K562 (cell line): Measurements from ENCODE around the gene DPM2. TPM values are rescaled to one million over a fixed set of nuclear protein-coding genes. Genes with fewer than 3 reads are reported as not detected.
A peak's percentile ranks its signal among the peaks of the same experiment; 100 is the strongest.

Experiments
- ATAC-seq: fragments of 200-7000 bp; cut with Tn5 transposase; 3 replicates; pipeline ENCODE4 v1.9.1; 2020; ENCODE audit warnings: moderate library complexity
- BruUV-seq: library from RNA; stranded (reverse); fragments of 400-500 nt; replicated peaks from 2 replicates; lab custom pipeline; 2021; lab: Mats Ljungman, UMichigan
- CTCF ChIA-PET: fragments of 300-600 bp; formaldehyde crosslinking; extraction: SDS; loops from one replicate; lab custom pipeline; 2021; ENCODE audit warnings: low intra/inter-chr PET ratio; lab: Yijun Ruan, JAX
- POLR2A ChIA-PET: fragments of 300-600, 350-650 bp; sonication (Branson Sonifier 250); formaldehyde crosslinking; extraction: SDS; loops from one replicate; lab custom pipeline; 2021; ENCODE audit warnings: antibody characterized with exemption, inconsistent platforms; lab: Yijun Ruan, JAX
- DNase-seq, 4 experiments: peaks; one replicate each; pipeline versions ENCODE4 v3.0.0 to v3.0.0-alpha.2; 2011 to 2018; ENCODE audit warnings: low spot score in 3 of 4, mixed read lengths in 3 of 4; ENCODE audit errors: extremely low read depth in 1 of 4
- FAIRE-seq: peaks from 2 replicates; lab custom pipeline; 2011; peaks lifted over from hg19 to GRCh38; lab: Jason Lieb, UNC
- H2AFZ ChIP-seq: 2 replicates; pipeline ENCODE4 v1.6.0; 2011; ENCODE audit warnings: low read depth, low read length, control low read depth, inconsistent platforms
- H3K27ac ChIP-seq: fragments of 200-600 bp; 3 replicates; pipeline ENCODE4 v1.8.0; 2011; ENCODE audit warnings: low read depth, mild to moderate bottlenecking, control low read depth, inconsistent platforms, low read length, moderate library complexity, mixed read lengths; ENCODE audit errors: extremely low read depth
- H3K27me3 ChIP-seq, 2 experiments: fragments of 300-600 bp in 1 of 2; 2 replicates in 1 of 2; 3 replicates in 1 of 2; pipeline versions ENCODE4 v1.6.0 to v1.8.0; 2011; ENCODE audit warnings: inconsistent platforms in 2 of 2, low read length in 2 of 2, mild to moderate bottlenecking in 1 of 2, mixed read lengths in 1 of 2, moderate library complexity in 1 of 2; ENCODE audit not compliant: control insufficient read depth in 2 of 2, insufficient read depth in 2 of 2
- H3K36me3 ChIP-seq: fragments of 300-600 bp; 3 replicates; pipeline ENCODE4 v1.8.0; 2011; ENCODE audit warnings: mild to moderate bottlenecking, low read length, inconsistent platforms; ENCODE audit not compliant: control insufficient read depth, insufficient read depth
- H3K4me1 ChIP-seq, 2 experiments: fragments of 200-600 bp in 1 of 2; replicated peaks in 1 of 2; 2 replicates in 1 of 2; 3 replicates in 1 of 2; pipeline versions ENCODE4 v1.5.1 to v1.8.0; 2011; ENCODE audit warnings: inconsistent platforms in 2 of 2, low read length in 2 of 2, mild to moderate bottlenecking in 1 of 2, mixed read lengths in 1 of 2, moderate library complexity in 1 of 2; ENCODE audit not compliant: control insufficient read depth in 2 of 2, insufficient read depth in 2 of 2
- H3K4me2 ChIP-seq: 2 replicates; pipeline ENCODE4 v1.6.1; 2011; ENCODE audit warnings: low read length, control low read depth, inconsistent platforms, mixed read lengths; ENCODE audit not compliant: insufficient read depth
- H3K4me3 ChIP-seq: fragments of 200-600 bp; sonication (generic), shearing (Covaris generic); 2 replicates; pipeline ENCODE4 v1.5.1; 2016; ENCODE audit warnings: control low read depth, inconsistent platforms
- H3K79me2 ChIP-seq: fragments of 200-600 bp; 3 replicates; pipeline ENCODE4 v1.8.0; 2011; ENCODE audit warnings: low read length, inconsistent platforms; ENCODE audit not compliant: control insufficient read depth, insufficient read depth
- H3K9ac ChIP-seq, 2 experiments: 2 replicates each; pipeline versions ENCODE4 v1.6.0 to v1.6.1; 2011; ENCODE audit warnings: low read depth in 2 of 2, low read length in 2 of 2, control low read depth in 1 of 2, inconsistent platforms in 1 of 2, mild to moderate bottlenecking in 1 of 2, mixed read lengths in 1 of 2; ENCODE audit not compliant: insufficient read depth in 1 of 2
- H3K9me1 ChIP-seq: one replicate; pipeline ENCODE4 v1.6.0; 2011; ENCODE audit warnings: inconsistent platforms, mild to moderate bottlenecking, low read length, moderate library complexity; ENCODE audit not compliant: control insufficient read depth, insufficient read depth
- H3K9me3 ChIP-seq: replicated peaks from 2 replicates; pipeline ENCODE4 v1.5.1; 2011; ENCODE audit warnings: low read depth, low read length, inconsistent platforms; ENCODE audit not compliant: control insufficient read depth, insufficient read depth
- H4K20me1 ChIP-seq: replicated peaks from 2 replicates; pipeline ENCODE4 v1.6.1; 2011; ENCODE audit warnings: low read length, inconsistent platforms, mixed read lengths; ENCODE audit not compliant: control insufficient read depth, insufficient read depth
- CEBPG ChIP-seq, 3 experiments: fragments of 200-800 bp in 1 of 3; sonication (Bioruptor generic) in 1 of 3; sonication (generic) in 1 of 3; formaldehyde crosslinking in 1 of 3; IDR thresholded peaks in 2 of 3; conservative IDR thresholded peaks in 1 of 3; 2 replicates each; pipeline versions ENCODE4 v1.6.1 to v1.8.0; 2016 to 2022; ENCODE audit warnings: missing compliant biosample characterization in 2 of 3, missing genetic modification characterization in 2 of 3, mild to moderate bottlenecking in 1 of 3, missing genetic modification reagents in 1 of 3
- HNRNPLL ChIP-seq: fragments of 200-400 bp; formaldehyde crosslinking; IDR thresholded peaks from 2 replicates; pipeline ENCODE4 v1.6.1; 2017; ENCODE audit warnings: low read length, low read depth, mild to moderate bottlenecking; ENCODE audit not compliant: poor library complexity, severe bottlenecking
- NONO ChIP-seq, 2 experiments: fragments of 200-400 bp in 1 of 2; fragments of 450-650 bp in 1 of 2; formaldehyde crosslinking in 1 of 2; IDR thresholded peaks; 2 replicates each; pipeline ENCODE4 v1.6.1; 2017; ENCODE audit warnings: low read depth in 2 of 2, mild to moderate bottlenecking in 2 of 2, moderate library complexity in 2 of 2, low read length in 1 of 2
- PBX2 ChIP-seq, 2 experiments: IDR thresholded peaks in 1 of 2; conservative IDR thresholded peaks in 1 of 2; 2 replicates each; pipeline ENCODE4 v1.6.1; 2016; ENCODE audit warnings: low read depth in 2 of 2, mild to moderate bottlenecking in 1 of 2, missing compliant biosample characterization in 1 of 2, missing genetic modification characterization in 1 of 2, moderate library complexity in 1 of 2
- PHB ChIP-seq: fragments of 250-450 bp; sonication (Bioruptor Pico); IDR thresholded peaks from 2 replicates; pipeline ENCODE4 v1.5.0; 2021
- POLR2G ChIP-seq: fragments of 200-400 bp; formaldehyde crosslinking; IDR thresholded peaks from 2 replicates; pipeline ENCODE4 v1.6.1; 2017; ENCODE audit warnings: low read depth, mild to moderate bottlenecking, antibody characterized with exemption, low read length, moderate library complexity
- RBFOX2 ChIP-seq: fragments of 200-400 bp; formaldehyde crosslinking; IDR thresholded peaks from 2 replicates; pipeline ENCODE4 v1.6.1; 2017; ENCODE audit warnings: low read depth, mild to moderate bottlenecking, low read length, moderate library complexity
- TARDBP ChIP-seq: fragments of 450-650 bp; IDR thresholded peaks from 2 replicates; pipeline ENCODE4 v1.6.1; 2016
- TCF7 ChIP-seq: sonication (generic); IDR thresholded peaks from 2 replicates; pipeline ENCODE4 v1.6.1; 2016; ENCODE audit warnings: antibody characterized with exemption, borderline replicate concordance
- WGBS: fragments of 100-300 bp; shearing (Covaris generic); methylation state at CpG from one replicate; pipeline ENCODE4 v1.1.6; 2016; ENCODE audit warnings: low coverage, mixed read lengths; ENCODE audit not compliant: insufficient coverage; ENCODE audit errors: missing lambda C conversion rate; 5-methylcytosine and 5-hydroxymethylcytosine counted together
- in situ Hi-C: fragments of 300-500 bp; cut with MboI; formaldehyde crosslinking; loops from 4 replicates; pipeline ENCODE4 v1.15.0; 2018; ENCODE audit warnings: inconsistent platforms, mixed read lengths
- intact Hi-C: fragments of 100-400 bp; cut with micrococcal nuclease; formaldehyde crosslinking; loops from 2 replicates; pipeline ENCODE4 v1.14.2; 2022
- polyA plus RNA-seq, 8 experiments: library from polyadenylated mRNA; depleted of rRNA in 4 of 8; stranded (reverse) in 5 of 8; unstranded in 3 of 8; fragments of >200 nt; fragmentation: Nextera tagmentation in 2 of 8; fragmentation: Illumina TruSeq in 1 of 8; extraction: Ambion mirVana in 2 of 8; extraction: Trizol in 1 of 8; gene quantifications; 2 replicates each; pipeline versions ENCODE4 v1.2.1 to v1.2.3, GENCODE V29; 2011 to 2014; ENCODE audit warnings: inconsistent platforms in 1 of 8, missing spikeins in 1 of 8
- total RNA-seq, 7 experiments: library from RNA; depleted of rRNA in 6 of 7; stranded (reverse); fragments of >200 nt in 6 of 7; fragmentation: Illumina TruSeq in 2 of 7; extraction: Trizol in 2 of 7; gene quantifications; 2 replicates each; pipeline versions ENCODE4 v1.2.1 to v1.2.3, GENCODE V29; 2011 to 2021; ENCODE audit warnings: low replicate concordance in 1 of 7

Gene DPM2
- total and polyA plus RNA-seq, 9 of the 15 experiments (the other 6 are each of a cell fraction or from before 2014, with no cell fraction given): 43.5 to 126 (median 71.1) TPM

- CTCF ChIA-PET: no interaction called here
- Histone ChIP-seq H3K36me3 (no peaks in the 10 kb centered on the region), H3K9ac (peak overlapping the region in 1 of 2 experiments; percentile 48; a peak in 2 of 4 replicates), H3K4me1 (peaks cover 42 to 70% of the 10 kb centered on the region in 2 experiments), H3K79me2 (peaks cover 70% of the 10 kb centered on the region), H3K27me3 (no peaks in the 10 kb centered on the region), H3K9me3 (no peaks in the 10 kb centered on the region), H3K9me1 (no peaks in the 10 kb centered on the region), H3K27ac (no peak overlapping the region), H2AFZ (no peak overlapping the region), H3K4me3 (no peak overlapping the region), H4K20me1 (peaks cover 4% of the 10 kb centered on the region; the same call in 1 of the 2 replicates), H3K4me2 (no peak overlapping the region)
- no TSS peak for BruUV-seq
- ATAC-seq: no peak
- TF ChIP-seq HNRNPLL: no peak
- TF ChIP-seq TCF7: no peak
- 0 out of 2 replicates have a peak, but pooled peaks have one; percentile 1 for TF ChIP-seq RBFOX2
- no peak for TF ChIP-seq NONO (IDR thresholded peaks at IDR 0.05; ENCODE audit: low read depth in 2 of 2, low read length in 1 of 2)
- TF ChIP-seq CEBPG (CRISPR knock-in tag; IDR thresholded peaks at IDR 0.05): no peak
- no peak for TF ChIP-seq CEBPG (tag; conservative IDR thresholded peaks at IDR 0.05 in 1 of 2, IDR thresholded peaks at IDR 0.05 in 1 of 2)
- no peak for TF ChIP-seq PBX2 (CRISPR knock-in tag; IDR thresholded peaks at IDR 0.05; ENCODE audit: low read depth)
- TF ChIP-seq PBX2 (tag; conservative IDR thresholded peaks at IDR 0.05; ENCODE audit: low read depth): peak; percentile 46
- 0 out of 2 replicates have a peak, but pooled peaks have one; percentile 16 for TF ChIP-seq POLR2G
- TF ChIP-seq PHB (CRISPR knock-in tag): no peak
- no peak for TF ChIP-seq TARDBP
- in situ Hi-C loops (loop anchor here (10.0 kb wide), 1 partner anchor 71 kb away; no protein-coding TSS in a partner anchor), intact Hi-C loops (no loop called here)
- no peak for DNase-seq
- WGBS: 72% methylated on average over 11 of the region's 19 CpGs
- no peak for FAIRE-seq
- POLR2A ChIA-PET: interaction anchor here (0.6 to 3.6 kb wide), 4 partner anchors 9 to 138 kb away, joined by 3 to 18 read pairs (median 3); no protein-coding TSS in a partner anchor
Measured at GRCh38 chr9:127963359-127964064, 25.9 kb upstream of the DPM2 start.
